ENCODE data around the gene MAMDC4. TPM values are rescaled to one million over a fixed set of nuclear protein-coding genes. Genes with fewer than 3 reads are reported as not detected.
"Not testable (repeated sequence)": the region's sequence is repeated elsewhere in the genome, so short reads cannot be mapped to it uniquely, and the experiment has no call there.

Gene MAMDC4
- total RNA-seq, 1 donor from 2014 or later: 12.9 TPM

- intact Hi-C loops (cut with micrococcal nuclease): no loop called here
- ATAC-seq (no peak), DNase-seq (no peak)
Measured at GRCh38 chr9:136823136-136824046, 28.8 kb upstream of the MAMDC4 start.

- intact Hi-C loops (cut with micrococcal nuclease): no loop called here
- DNase-seq (no peak), ATAC-seq (no peak)
Measured at GRCh38 chr9:136824496-136825225, 27.5 kb upstream of the MAMDC4 start.

GRCh38 chr9:136825295-136826187, 26.6 kb upstream of the MAMDC4 start:
- no peak for DNase-seq
- ATAC-seq: no peak
- intact Hi-C loops (cut with micrococcal nuclease): no loop called here

GRCh38 chr9:136826188-136826541, 26.0 kb upstream of the MAMDC4 start:
- intact Hi-C loops (cut with micrococcal nuclease): no loop called here
- DNase-seq (no peak), ATAC-seq (no peak)

- intact Hi-C loops (cut with micrococcal nuclease): no loop called here
- ATAC-seq: no peak
- no peak for DNase-seq
Measured at GRCh38 chr9:136826703-136827582, 25.2 kb upstream of the MAMDC4 start.

GRCh38 chr9:136827794-136828473, 24.2 kb upstream of the MAMDC4 start:
- ATAC-seq (no peak), DNase-seq (no peak)
- intact Hi-C loops (cut with micrococcal nuclease): no loop called here

- ATAC-seq (no peak), DNase-seq (no peak)
- intact Hi-C loops (cut with micrococcal nuclease): no loop called here
Measured at GRCh38 chr9:136828474-136829140, 23.5 kb upstream of the MAMDC4 start.

GRCh38 chr9:136829412-136829811, 22.7 kb upstream of the MAMDC4 start:
- DNase-seq (no peak), ATAC-seq (no peak)
- intact Hi-C loops (cut with micrococcal nuclease): no loop called here

GRCh38 chr9:136829981-136830885, 21.9 kb upstream of the MAMDC4 start:
- intact Hi-C loops (cut with micrococcal nuclease): no loop called here
- DNase-seq (no peak), ATAC-seq (peak; percentile 17)

GRCh38 chr9:136831002-136831719, 21.0 kb upstream of the MAMDC4 start:
- intact Hi-C loops (cut with micrococcal nuclease): no loop called here
- no peak for ATAC-seq
- DNase-seq: no peak

- intact Hi-C loops (cut with micrococcal nuclease): no loop called here
Measured at GRCh38 chr9:136831720-136832104, 20.4 kb upstream of the MAMDC4 start.

GRCh38 chr9:136832581-136832980, 19.6 kb upstream of the MAMDC4 start:
- intact Hi-C loops (cut with micrococcal nuclease): no loop called here
- DNase-seq (no peak), ATAC-seq (no peak)

More at GRCh38 chr9:136831720-136832104, 20.4 kb upstream of the MAMDC4 start:
- DNase-seq (peak; percentile 16), ATAC-seq (no peak)

- DNase-seq: peak; percentile 37
- ATAC-seq: peak; percentile 24
Measured at GRCh38 chr9:136833381-136834048, 18.6 kb upstream of the MAMDC4 start.

GRCh38 chr9:136835162-136835931, 16.8 kb upstream of the MAMDC4 start:
- DNase-seq (no peak), ATAC-seq (no peak)
- intact Hi-C loops (cut with micrococcal nuclease): no loop called here

More at GRCh38 chr9:136833381-136834048, 18.6 kb upstream of the MAMDC4 start:
- intact Hi-C loops (cut with micrococcal nuclease): not testable (repeated sequence)

All from left ventricle myocardium superior (tissue), 1 donor.